Stimulated activated CD4-positive, alpha-beta T cell treated with anti-CD3 and anti-CD28 coated beads, Interleukin-2, amount 100 ng/mL, for 48 hours (primary cell): ENCODE results near the gene WDTC1.
"Not testable (repeated sequence)": the region's sequence is repeated elsewhere in the genome, so short reads cannot be mapped to it uniquely, and the experiment has no call there.

Source experiments
- DNase-seq, 2 donors: peaks; one replicate each; pipeline ENCODE4 v3.0.0-alpha.2; 2020

Gene WDTC1

DNA sequence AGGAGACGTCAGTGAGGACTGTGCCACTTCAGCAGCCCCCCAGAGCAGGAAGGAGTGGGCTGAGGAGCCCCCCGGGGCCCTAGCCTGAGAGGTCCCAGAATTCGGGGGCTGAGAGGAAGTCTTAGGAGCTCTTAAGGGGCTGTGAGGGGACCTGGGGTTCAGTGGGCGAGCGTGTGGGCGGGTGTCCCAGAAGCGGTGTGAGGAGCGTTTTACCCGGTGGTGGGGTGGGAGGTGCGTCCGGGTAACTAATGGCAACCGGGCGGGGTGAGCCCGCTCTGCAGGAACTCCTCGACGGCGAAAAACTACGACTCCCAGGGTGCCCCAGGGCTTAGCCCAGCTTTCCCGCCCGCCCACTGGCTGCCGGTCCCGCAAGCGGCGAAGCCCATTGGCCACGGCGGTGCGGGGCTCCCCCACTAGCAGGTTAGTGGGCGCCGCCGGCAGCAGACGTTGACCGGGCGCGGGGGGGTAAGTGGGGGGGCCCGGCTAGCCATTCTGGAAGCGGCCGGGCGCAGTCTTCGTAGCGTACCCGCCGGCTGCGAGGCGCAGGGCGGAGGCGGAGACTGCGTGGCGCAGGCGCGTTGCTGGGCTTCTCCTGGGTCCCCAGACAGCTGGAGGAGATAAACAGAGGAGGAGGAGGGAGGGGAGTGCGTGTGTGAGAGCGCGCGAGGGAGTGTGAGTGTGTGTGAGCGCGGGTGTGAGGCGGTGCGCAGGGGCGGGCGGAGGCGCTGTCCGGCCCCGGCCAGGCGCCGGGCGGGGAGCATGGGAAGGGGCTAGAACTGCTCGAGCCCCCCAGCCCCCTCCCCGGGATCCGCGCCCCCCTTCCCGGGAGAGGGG is at the start of gene WDTC1:
Gene WDTC1 (plus strand): TSS at position 584 of the 834 bp plus-strand sequence. CDS start 26,423 bp downstream, outside the sequence.
- peak; percentile 94 to 96 for DNase-seq

DNA sequence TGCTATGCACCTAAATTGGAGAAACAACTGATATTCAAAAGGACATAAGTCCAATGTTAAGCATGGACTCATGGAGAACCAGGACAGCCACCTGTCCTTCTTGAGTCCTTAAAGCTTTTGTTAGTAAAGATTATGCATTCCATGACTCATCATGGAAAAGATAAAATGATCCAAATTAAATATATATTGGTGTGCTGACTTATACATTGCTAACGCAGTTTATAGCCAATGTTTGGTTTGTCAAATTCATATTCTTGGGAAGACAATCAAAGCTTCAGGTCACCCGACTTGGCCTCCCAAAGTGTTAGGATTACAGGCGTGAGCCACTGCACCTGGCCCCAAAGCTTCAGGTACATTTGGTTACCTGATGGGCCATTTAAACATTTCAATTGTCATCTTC is 49.8 kb upstream of the WDTC1 start:
- DNase-seq: not testable (repeated sequence)

GRCh38 chr1:27192039-27192529 is 42.3 kb upstream of the WDTC1 start:
- no peak for DNase-seq

DNA sequence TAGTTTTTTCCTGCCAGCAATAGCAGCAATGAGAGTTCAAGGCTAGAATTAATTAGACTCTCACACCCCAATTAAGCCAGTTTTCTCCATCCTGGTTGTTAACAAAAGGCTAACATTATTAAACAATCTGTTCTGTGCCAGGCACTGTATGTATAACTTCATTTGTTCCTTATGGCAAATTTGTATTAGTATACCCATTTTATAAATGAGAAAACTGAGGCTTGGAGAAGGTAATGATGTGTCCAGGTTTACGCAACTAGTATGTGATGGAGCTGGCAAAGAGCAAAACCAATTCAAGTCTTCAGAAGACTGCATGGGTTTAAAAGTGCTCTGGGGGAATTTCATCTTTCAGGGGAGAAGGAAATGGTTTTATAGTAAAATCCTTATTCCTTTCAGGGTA is 41.2 kb upstream of the WDTC1 start:
- no peak for DNase-seq

DNA sequence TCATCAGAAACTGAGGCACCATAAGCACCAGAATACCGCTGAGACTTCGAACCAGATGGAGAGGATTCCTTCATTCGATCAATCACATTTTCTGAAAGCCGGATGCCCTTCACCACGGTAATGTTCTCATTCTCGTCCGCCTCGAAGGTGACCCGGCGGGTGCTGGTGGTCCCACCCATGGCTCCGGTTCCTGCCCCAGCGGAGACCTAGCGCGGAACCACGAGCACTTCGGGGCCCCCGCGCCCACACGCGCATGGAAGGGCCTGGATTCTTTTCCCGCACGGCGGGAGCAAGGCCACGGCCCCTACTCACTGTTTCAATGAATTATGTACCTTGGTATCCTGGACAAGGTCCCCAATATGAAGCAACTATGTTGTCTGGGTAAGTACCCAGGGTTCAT is 33.1 kb upstream of the WDTC1 start:
- no peak for DNase-seq

- no peak for DNase-seq
These were observed 30.5 kb upstream of the WDTC1 start for GRCh38 chr1:27203946-27204345.

DNA sequence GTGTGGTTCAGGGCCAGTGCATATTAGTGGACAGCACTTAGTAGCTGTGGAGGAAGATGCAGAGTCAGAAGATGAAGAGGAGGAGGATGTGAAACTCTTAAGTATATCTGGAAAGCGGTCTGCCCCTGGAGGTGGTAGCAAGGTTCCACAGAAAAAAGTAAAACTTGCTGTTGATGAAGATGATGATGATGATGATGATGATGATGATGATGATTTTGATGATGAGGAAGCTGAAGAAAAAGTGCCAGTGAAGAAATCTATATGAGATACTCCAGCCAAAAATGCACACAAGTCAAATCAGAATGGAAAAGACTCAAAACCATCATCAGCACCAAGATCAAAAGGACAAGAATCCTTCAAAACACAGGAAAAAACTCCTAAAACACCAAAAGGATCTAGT is 27.2 kb upstream of the WDTC1 start:
- DNase-seq: not testable (repeated sequence)

DNA sequence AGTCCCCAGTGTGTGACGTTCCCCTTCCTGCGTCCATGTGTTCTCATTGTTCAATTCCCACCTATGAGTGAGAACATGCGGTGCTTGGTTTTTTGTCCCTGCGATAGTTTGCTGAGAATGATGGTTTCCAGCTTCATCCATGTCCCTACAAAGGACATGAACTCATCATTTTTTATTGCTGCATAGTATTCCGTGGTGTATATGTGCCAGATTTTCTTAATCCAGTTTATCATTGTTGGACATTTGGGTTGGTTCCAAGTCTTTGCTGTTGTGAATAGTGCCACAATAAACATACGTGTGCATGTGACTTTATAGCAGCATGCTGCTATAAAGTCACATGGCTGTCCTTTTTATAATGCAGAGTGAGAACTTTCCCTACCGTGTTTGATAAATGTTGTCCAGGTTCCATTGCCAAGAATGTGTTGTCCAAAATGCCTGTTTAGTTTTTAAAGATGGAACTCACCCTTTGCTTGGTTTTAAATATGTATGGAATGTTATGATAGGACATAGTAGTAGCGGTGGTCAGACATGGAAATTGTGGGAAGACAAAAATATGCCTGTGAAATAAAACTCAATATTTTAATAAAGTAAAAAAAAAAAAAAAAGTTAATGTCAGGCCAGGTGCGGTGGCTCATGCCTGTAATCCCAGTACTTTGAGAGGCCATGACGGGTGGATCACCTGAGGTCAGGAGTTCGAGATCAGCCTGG is 26.1 kb upstream of the WDTC1 start:
- not testable (repeated sequence) for DNase-seq

- DNase-seq: no peak
These were observed 18.0 kb upstream of the WDTC1 start for GRCh38 chr1:27216466-27216865.

GRCh38 chr1:27217401-27217800 is 17.0 kb upstream of the WDTC1 start:
- no peak for DNase-seq

- DNase-seq: no peak
These were observed 15.7 kb upstream of the WDTC1 start for GRCh38 chr1:27218736-27219135.

DNA sequence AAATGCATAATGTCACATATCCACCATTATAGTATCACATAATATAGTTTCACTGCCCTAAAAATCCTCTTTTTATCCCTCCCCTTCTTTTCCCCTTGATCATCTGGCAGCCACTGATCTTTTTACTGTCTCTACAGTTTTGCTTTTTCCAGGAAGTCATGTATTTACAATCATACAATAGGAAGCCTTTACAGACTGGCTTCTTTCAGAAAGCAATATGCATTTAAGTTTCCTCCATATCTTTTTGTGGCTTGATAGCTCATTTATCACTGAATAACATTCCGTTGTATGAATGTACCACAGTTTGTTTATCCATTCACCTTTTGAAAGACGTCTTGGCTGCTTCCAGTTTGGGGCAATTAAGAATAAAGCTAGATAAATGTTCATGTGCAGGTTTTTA is 14.3 kb upstream of the WDTC1 start:
- no peak for DNase-seq

- not testable (repeated sequence) for DNase-seq
These were observed 13.5 kb upstream of the WDTC1 start for GRCh38 chr1:27220702-27221497.

DNA sequence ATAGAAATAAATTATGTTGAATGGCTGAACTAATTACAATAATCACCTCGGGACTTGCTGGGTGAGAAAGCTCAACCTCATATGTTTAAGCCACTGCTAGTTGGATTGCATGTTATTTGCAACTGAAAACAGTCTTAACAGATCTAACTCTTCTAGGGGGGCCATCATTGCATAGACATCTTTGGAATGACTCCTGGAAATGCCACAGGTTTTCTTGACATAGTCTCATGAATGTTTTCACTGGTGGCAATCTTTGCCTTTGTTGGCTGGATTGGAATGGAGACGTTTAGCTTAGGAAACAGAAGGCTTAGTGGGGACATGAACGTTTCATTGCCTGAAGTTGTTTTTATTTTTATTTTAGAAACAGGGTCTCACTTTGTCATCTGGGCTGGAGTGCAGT is 8.8 kb upstream of the WDTC1 start:
- no peak for DNase-seq

- DNase-seq: no peak
These were observed 6.7 kb upstream of the WDTC1 start for GRCh38 chr1:27227765-27228164.

DNA sequence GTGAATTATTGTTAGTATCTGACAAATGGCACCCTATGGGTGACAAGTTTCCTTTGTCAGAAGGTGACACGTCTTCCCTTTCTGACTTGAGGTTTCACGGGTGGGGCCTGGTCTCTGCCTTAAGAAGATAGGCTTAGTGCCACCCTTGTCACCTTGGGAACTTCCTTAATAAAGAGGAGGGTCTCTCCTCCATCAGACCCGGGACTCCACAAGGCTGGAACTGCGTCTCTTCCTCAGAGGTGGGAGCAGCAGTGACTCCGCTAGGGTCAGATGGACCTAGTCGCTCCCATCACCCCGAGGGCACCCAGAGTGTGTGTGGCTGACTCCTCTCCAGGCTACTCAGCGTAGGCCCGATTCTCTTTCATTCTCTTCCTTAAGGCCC is 774 bp upstream of the WDTC1 start:
- no peak for DNase-seq

DNA sequence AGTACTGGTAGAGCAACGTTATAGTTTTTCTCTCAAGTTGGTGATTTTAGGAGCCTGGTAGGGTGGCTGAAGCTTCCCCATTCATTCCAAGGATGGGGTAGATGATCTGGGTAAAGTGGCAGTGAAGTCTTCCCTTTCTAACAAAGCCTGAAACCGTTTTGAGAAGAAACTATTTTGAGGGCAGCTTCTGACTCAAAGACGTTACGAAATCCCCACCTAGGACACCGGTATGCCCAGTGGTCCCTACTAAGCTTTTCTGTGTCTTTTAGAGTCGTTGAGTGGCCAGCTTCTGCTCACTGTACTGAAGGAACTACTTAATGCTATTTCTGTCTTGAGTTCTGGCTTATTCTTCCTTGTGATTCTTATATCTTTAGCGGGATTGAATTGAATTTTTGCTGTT is 1.4 kb downstream of the WDTC1 start:
- no peak for DNase-seq

- no peak for DNase-seq
These were observed 2.7 kb downstream of the WDTC1 start for GRCh38 chr1:27237112-27237511.

DNA sequence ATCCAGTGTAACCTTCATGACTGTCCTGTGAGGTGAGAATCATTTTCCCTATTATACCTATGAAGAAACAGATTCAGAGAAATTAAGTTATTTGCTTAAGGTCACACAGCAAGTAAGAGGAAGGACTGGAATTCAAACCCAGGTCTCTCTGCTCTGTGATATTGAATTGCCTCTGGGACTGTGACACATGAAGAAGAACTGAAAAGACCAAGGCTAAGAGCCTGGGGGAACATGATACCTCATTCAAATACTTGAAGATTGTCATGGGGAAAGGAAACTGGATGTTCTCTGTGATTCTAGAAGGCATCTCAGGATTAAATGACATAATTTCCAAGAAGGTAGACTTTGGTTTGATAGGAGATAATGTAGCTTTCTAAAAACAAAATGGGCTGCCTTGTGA is 3.6 kb downstream of the WDTC1 start:
- no peak for DNase-seq

GRCh38 chr1:27241677-27242076 is 7.2 kb downstream of the WDTC1 start:
- DNase-seq: no peak

DNA sequence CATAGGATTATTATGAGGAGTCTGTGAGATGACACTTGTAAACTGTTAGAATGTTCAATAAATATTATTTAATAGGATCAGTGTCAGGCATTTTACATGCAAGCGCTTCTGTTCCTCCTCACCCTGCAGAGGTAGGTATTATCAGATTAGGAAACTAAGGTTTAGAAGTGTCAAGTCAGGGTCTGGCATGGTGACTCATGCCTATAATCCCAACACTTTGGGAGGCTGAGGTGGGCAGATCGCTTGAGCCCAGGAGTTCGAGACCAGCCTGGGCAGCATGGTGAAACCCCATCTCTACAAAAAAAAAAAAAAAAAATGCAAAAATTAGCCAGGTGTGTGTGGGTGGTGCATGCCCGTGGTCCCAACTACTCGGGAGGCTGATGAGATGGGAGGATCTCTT is 9.2 kb downstream of the WDTC1 start:
- DNase-seq: not testable (repeated sequence)

GRCh38 chr1:27246194-27246593 is 11.8 kb downstream of the WDTC1 start:
- no peak for DNase-seq

- DNase-seq: no peak
These were observed 19.2 kb downstream of the WDTC1 start for GRCh38 chr1:27253596-27253995.
